GM12878 (cell line): Measurements from ENCODE around the gene PRMT7. TPM values are rescaled to one million over a fixed set of nuclear protein-coding genes. Genes with fewer than 3 reads are reported as not detected.

Experiments
- ATAC-seq: fragments of 200-7000 bp; cut with Tn5 transposase; 3 replicates; pipeline ENCODE4 v1.9.1; 2020; ENCODE audit warnings: mild to moderate bottlenecking, moderate library complexity
- BruUV-seq: library from RNA; stranded (reverse); fragments of 400-500 nt; replicated peaks from 2 replicates; lab custom pipeline; 2021; lab: Mats Ljungman, UMichigan
- CTCF ChIA-PET: fragments of 300-600 bp; sonication (Branson Sonifier 250); formaldehyde crosslinking; extraction: SDS; loops from one replicate; lab custom pipeline; 2021; ENCODE audit warnings: inconsistent platforms; lab: Yijun Ruan, JAX
- POLR2A ChIA-PET: fragments of 350-600 bp; formaldehyde crosslinking; extraction: SDS; loops from one replicate; lab custom pipeline; 2021; ENCODE audit warnings: inconsistent platforms; lab: Charles Lee
- RAD21 ChIA-PET: fragments of 300-600 bp; sonication (Branson Sonifier 250); formaldehyde crosslinking; loops from one replicate; lab custom pipeline; 2023; ENCODE audit warnings: antibody characterized with exemption; ENCODE audit not compliant: unreplicated experiment; lab: Charles Lee
- SMC1A ChIA-PET: fragments of 300-600 bp; sonication (Branson Sonifier 250); formaldehyde crosslinking; loops from one replicate; lab custom pipeline; 2023; ENCODE audit not compliant: unreplicated experiment, uncharacterized antibody; lab: Charles Lee
- DNase-seq: peaks from one replicate; pipeline ENCODE4 v3.0.0-alpha.2; 2011; ENCODE audit warnings: low read depth, low spot score
- FAIRE-seq: peaks from 3 replicates; lab custom pipeline; 2011; peaks lifted over from hg19 to GRCh38; lab: Jason Lieb, UNC
- H2AFZ ChIP-seq: 2 replicates; pipeline ENCODE4 v1.6.0; 2011; ENCODE audit warnings: low read depth, low read length, control low read depth; ENCODE audit not compliant: control insufficient read depth
- H3K27ac ChIP-seq: 2 replicates; pipeline ENCODE4 v1.5.1; 2011; ENCODE audit warnings: control low read depth; ENCODE audit not compliant: control insufficient read depth, insufficient read depth
- H3K27me3 ChIP-seq, 2 experiments: replicated peaks in 1 of 2; 2 replicates each; pipeline versions ENCODE4 v1.6.0 to v1.6.1; 2011; ENCODE audit warnings: low read length in 1 of 2; ENCODE audit not compliant: control insufficient read depth in 2 of 2, insufficient read depth in 2 of 2
- H3K36me3 ChIP-seq, 2 experiments: 2 replicates each; pipeline ENCODE4 v1.5.1; 2011; ENCODE audit warnings: low read length in 1 of 2; ENCODE audit not compliant: control insufficient read depth in 2 of 2, insufficient read depth in 2 of 2
- H3K4me1 ChIP-seq: 2 replicates; pipeline ENCODE4 v1.6.1; 2011; ENCODE audit warnings: mild to moderate bottlenecking, low read length, moderate library complexity, mixed read lengths; ENCODE audit not compliant: control insufficient read depth, insufficient read depth
- H3K4me2 ChIP-seq: 2 replicates; pipeline ENCODE4 v1.6.0; 2011; ENCODE audit warnings: control low read depth; ENCODE audit not compliant: control insufficient read depth, insufficient read depth
- H3K4me3 ChIP-seq: fragments of 200-600 bp; sonication (generic); 2 replicates; pipeline ENCODE4 v1.5.1; 2016
- H3K79me2 ChIP-seq: 2 replicates; pipeline ENCODE4 v1.6.0; 2011; ENCODE audit warnings: low read length; ENCODE audit not compliant: control insufficient read depth, insufficient read depth
- H3K9ac ChIP-seq: 2 replicates; pipeline ENCODE4 v1.8.0; 2011; ENCODE audit warnings: low read length, control low read depth, mixed read lengths; ENCODE audit not compliant: control insufficient read depth, insufficient read depth
- H3K9me3 ChIP-seq: replicated peaks from 3 replicates; pipeline ENCODE4 v1.5.1; 2011; ENCODE audit warnings: mild to moderate bottlenecking, low read length; ENCODE audit not compliant: control insufficient read depth, insufficient read depth
- H4K20me1 ChIP-seq: 2 replicates; pipeline ENCODE4 v1.6.0; 2011; ENCODE audit not compliant: control insufficient read depth, insufficient read depth
- BACH1 ChIP-seq: fragments of 450-650 bp; IDR thresholded peaks from 2 replicates; pipeline ENCODE4 v1.6.1; 2017; ENCODE audit warnings: mild to moderate bottlenecking, borderline replicate concordance
- BHLHE40 ChIP-seq, 2 experiments: fragments of 450-650 bp in 1 of 2; IDR thresholded peaks; 2 replicates each; pipeline ENCODE4 v1.6.1; 2011 to 2017; ENCODE audit warnings: low read depth in 2 of 2, borderline replicate concordance in 1 of 2, improper control_type of control experiment in 1 of 2, low read length in 1 of 2, mild to moderate bottlenecking in 1 of 2
- CEBPB ChIP-seq, 2 experiments: fragments of 150-350 bp in 1 of 2; IDR thresholded peaks; 2 replicates each; pipeline ENCODE4 v1.6.1; 2012 to 2014; ENCODE audit warnings: low read depth in 2 of 2, low read length in 2 of 2, borderline replicate concordance in 1 of 2, inconsistent platforms in 1 of 2
- EZH2 ChIP-seq: IDR thresholded peaks from 2 replicates; pipeline ENCODE4 v1.6.1; 2012; ENCODE audit warnings: low read depth, mild to moderate bottlenecking, control low read depth, inconsistent platforms, low read length, borderline replicate concordance; ENCODE audit not compliant: control insufficient read depth
- HCFC1 ChIP-seq: fragments of 150-350 bp; IDR thresholded peaks from 2 replicates; pipeline ENCODE4 v1.6.1; 2014; ENCODE audit warnings: low read length
- IKZF1 ChIP-seq: fragments of 450-650 bp; conservative IDR thresholded peaks from 2 replicates; pipeline ENCODE4 v1.6.1; 2017; ENCODE audit warnings: antibody characterized with exemption, mild to moderate bottlenecking
- MTA3 ChIP-seq: IDR thresholded peaks from 2 replicates; pipeline ENCODE4 v1.6.1; 2012; ENCODE audit warnings: low read length, inconsistent platforms, borderline replicate concordance
- NBN ChIP-seq: fragments of 450-650 bp; IDR thresholded peaks from 2 replicates; pipeline ENCODE4 v1.6.1; 2016
- NFYB ChIP-seq: IDR thresholded peaks from 2 replicates; pipeline ENCODE4 v1.6.1; 2011; ENCODE audit warnings: low read depth, mild to moderate bottlenecking, low read length, improper control_type of control experiment, moderate library complexity; ENCODE audit not compliant: insufficient read depth
- NR2C2 ChIP-seq: IDR thresholded peaks from 2 replicates; pipeline ENCODE4 v1.6.1; 2011; ENCODE audit warnings: borderline replicate concordance, low read depth; ENCODE audit not compliant: control insufficient read depth, insufficient read length
- SIN3A ChIP-seq: IDR thresholded peaks from 2 replicates; pipeline ENCODE4 v1.6.1; 2012; ENCODE audit warnings: low read depth, low read length, improper control_type of control experiment
- SMARCA5 ChIP-seq: fragments of 450-650 bp; IDR thresholded peaks from 2 replicates; pipeline ENCODE4 v1.6.1; 2017; ENCODE audit warnings: mild to moderate bottlenecking
- SMC3 ChIP-seq: IDR thresholded peaks from 2 replicates; pipeline ENCODE4 v1.6.1; 2011; ENCODE audit warnings: low read length, improper control_type of control experiment, borderline replicate concordance
- WGBS: methylation state at CpG from one replicate; pipeline ENCODE4 v1.1.6; 2016; ENCODE audit warnings: low lambda C conversion rate; ENCODE audit not compliant: insufficient replicate concordance, insufficient coverage; ENCODE audit errors: missing lambda C conversion rate; 5-methylcytosine and 5-hydroxymethylcytosine counted together
- in situ Hi-C: fragments of 300-500 bp; cut with MboI; formaldehyde crosslinking; loops from 9 replicates; pipeline ENCODE4 v1.14.3; 2018; ENCODE audit warnings: mixed read lengths
- intact Hi-C: fragments of 100-400 bp; cut with micrococcal nuclease; formaldehyde crosslinking; loops from one replicate; pipeline ENCODE4 v1.14.2; 2022; ENCODE audit not compliant: unreplicated experiment
- polyA plus RNA-seq, 11 experiments: library from polyadenylated mRNA; depleted of rRNA in 4 of 11; unstranded in 6 of 11; stranded (reverse) in 5 of 11; fragments of >200 nt; fragmentation: Nextera tagmentation in 4 of 11; fragmentation: Illumina TruSeq in 1 of 11; extraction: Ambion mirVana in 4 of 11; extraction: Trizol in 1 of 11; gene quantifications; 1 replicate in 1 of 11; 2 replicates in 10 of 11; pipeline versions ENCODE4 v1.2.1 to v1.2.3, GENCODE V29; 2011 to 2016; ENCODE audit warnings: inconsistent platforms in 2 of 11, missing spikeins in 2 of 11, low read depth in 1 of 11
- total RNA-seq, 4 experiments: library from RNA; depleted of rRNA in 3 of 4; stranded (reverse); fragments of >200 nt in 3 of 4; fragmentation: Illumina TruSeq in 1 of 4; extraction: Trizol in 1 of 4; gene quantifications; 2 replicates each; pipeline versions ENCODE4 v1.2.1 to v1.2.3, GENCODE V29; 2013 to 2021
- TF ChIP-seq, protein P1 (sequence below): IDR thresholded peaks from 2 replicates; pipeline ENCODE4 v1.6.1; 2012; ENCODE audit warnings: mild to moderate bottlenecking, low read depth, low read length
- TF ChIP-seq, protein P2 (sequence below): fragments of 150-350 bp; IDR thresholded peaks from 2 replicates; pipeline ENCODE4 v1.6.1; 2016; ENCODE audit warnings: low read depth, low read length

Gene PRMT7
- total and polyA plus RNA-seq, 10 of the 15 experiments (the other 5 are each of a cell fraction or from before 2014, with no cell fraction given), result 5.1 to 56.1 (median 42.0) TPM

GRCh38 chr16:68328151-68328859, 17.5 kb downstream of the PRMT7 start:
- FAIRE-seq, result peak; percentile 96
- Histone ChIP-seq H4K20me1 (no peaks in the 10 kb centered on the region), H3K36me3 (peaks cover 6 to 30% of the 10 kb centered on the region in 2 experiments; a peak in 3 of 4 replicates), H3K4me3 (no peak overlapping the region), H2AFZ (no peak overlapping the region), H3K27me3 (no peaks in the 10 kb centered on the region), H3K9me3 (no peaks in the 10 kb centered on the region), H3K4me1 (peaks cover 22% of the 10 kb centered on the region), H3K27ac (no peak overlapping the region), H3K9ac (no peak overlapping the region), H3K4me2 (no peak overlapping the region; the same call in 1 of the 2 replicates), H3K79me2 (no peaks in the 10 kb centered on the region)
- BruUV-seq, result no TSS peak
- intact Hi-C loops (loop anchor here (1.0 kb wide), 2 partner anchors 67 to 91 kb away; no protein-coding TSS in a partner anchor), in situ Hi-C loops (loop anchor here (5.0 kb wide), 1 partner anchor 71 kb away; no protein-coding TSS in a partner anchor)
- WGBS, result 47% methylated on average over 13 of the region's 13 CpGs
- DNase-seq, result peak; percentile 57
- ChIA-PET SMC1A (interaction anchor here (0.6 to 5.8 kb wide), 29 partner anchors 9 to 305 kb away, joined by 3 to 198 read pairs (median 4); partner anchors contain the start of genes DDX28, DUS2, PLA2G15 and PRMT7), CTCF (interaction anchor here (0.6 to 21.7 kb wide), 31 partner anchors 9 to 495 kb away, joined by 3 to 747 read pairs (median 7); partner anchors contain the start of genes NFATC3, PLA2G15, PRMT7 and SLC7A6), RAD21 (interaction anchor here (0.8 to 15.5 kb wide), 20 partner anchors 8 to 256 kb away, joined by 3 to 399 read pairs (median 4); partner anchors contain the start of genes PLA2G15, PRMT7, SLC7A6 and SLC7A6OS), POLR2A (interaction anchor here (0.6 to 5.1 kb wide), 16 partner anchors 9 to 808 kb away, joined by 3 to 58 read pairs (median 4); partner anchors contain the start of genes PLA2G15, PRMT7, SLC7A6 and SLC7A6OS)
- ATAC-seq, result peak; percentile 98
- TF ChIP-seq BHLHE40 (IDR thresholded peaks at IDR 0.05; ENCODE audit: borderline replicate concordance in 1 of 2, low read depth in 2 of 2, low read length in 1 of 2) (peak; percentile 56 to 71; a peak in 2 of 4 replicates), CEBPB (IDR thresholded peaks at IDR 0.05; ENCODE audit: borderline replicate concordance in 1 of 2, low read depth in 2 of 2, low read length in 2 of 2) (no peak), SMARCA5 (peak; percentile 67; the same call in 1 of the 2 replicates), NFYB (no peak), EZH2 (no peak), MTA3 (no peak), NBN (peak; percentile 45; the same call in 1 of the 2 replicates), BACH1 (no peak), NR2C2 (no peak), SMC3 (peak; percentile 98), SIN3A (no peak), HCFC1 (peak; percentile 34; the same call in 1 of the 2 replicates), IKZF1 (peak; percentile 47; the same call in 1 of the 2 replicates)
- TF ChIP-seq, protein P1, sequence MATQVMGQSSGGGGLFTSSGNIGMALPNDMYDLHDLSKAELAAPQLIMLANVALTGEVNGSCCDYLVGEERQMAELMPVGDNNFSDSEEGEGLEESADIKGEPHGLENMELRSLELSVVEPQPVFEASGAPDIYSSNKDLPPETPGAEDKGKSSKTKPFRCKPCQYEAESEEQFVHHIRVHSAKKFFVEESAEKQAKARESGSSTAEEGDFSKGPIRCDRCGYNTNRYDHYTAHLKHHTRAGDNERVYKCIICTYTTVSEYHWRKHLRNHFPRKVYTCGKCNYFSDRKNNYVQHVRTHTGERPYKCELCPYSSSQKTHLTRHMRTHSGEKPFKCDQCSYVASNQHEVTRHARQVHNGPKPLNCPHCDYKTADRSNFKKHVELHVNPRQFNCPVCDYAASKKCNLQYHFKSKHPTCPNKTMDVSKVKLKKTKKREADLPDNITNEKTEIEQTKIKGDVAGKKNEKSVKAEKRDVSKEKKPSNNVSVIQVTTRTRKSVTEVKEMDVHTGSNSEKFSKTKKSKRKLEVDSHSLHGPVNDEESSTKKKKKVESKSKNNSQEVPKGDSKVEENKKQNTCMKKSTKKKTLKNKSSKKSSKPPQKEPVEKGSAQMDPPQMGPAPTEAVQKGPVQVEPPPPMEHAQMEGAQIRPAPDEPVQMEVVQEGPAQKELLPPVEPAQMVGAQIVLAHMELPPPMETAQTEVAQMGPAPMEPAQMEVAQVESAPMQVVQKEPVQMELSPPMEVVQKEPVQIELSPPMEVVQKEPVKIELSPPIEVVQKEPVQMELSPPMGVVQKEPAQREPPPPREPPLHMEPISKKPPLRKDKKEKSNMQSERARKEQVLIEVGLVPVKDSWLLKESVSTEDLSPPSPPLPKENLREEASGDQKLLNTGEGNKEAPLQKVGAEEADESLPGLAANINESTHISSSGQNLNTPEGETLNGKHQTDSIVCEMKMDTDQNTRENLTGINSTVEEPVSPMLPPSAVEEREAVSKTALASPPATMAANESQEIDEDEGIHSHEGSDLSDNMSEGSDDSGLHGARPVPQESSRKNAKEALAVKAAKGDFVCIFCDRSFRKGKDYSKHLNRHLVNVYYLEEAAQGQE, result no peak
- TF ChIP-seq, protein P2, sequence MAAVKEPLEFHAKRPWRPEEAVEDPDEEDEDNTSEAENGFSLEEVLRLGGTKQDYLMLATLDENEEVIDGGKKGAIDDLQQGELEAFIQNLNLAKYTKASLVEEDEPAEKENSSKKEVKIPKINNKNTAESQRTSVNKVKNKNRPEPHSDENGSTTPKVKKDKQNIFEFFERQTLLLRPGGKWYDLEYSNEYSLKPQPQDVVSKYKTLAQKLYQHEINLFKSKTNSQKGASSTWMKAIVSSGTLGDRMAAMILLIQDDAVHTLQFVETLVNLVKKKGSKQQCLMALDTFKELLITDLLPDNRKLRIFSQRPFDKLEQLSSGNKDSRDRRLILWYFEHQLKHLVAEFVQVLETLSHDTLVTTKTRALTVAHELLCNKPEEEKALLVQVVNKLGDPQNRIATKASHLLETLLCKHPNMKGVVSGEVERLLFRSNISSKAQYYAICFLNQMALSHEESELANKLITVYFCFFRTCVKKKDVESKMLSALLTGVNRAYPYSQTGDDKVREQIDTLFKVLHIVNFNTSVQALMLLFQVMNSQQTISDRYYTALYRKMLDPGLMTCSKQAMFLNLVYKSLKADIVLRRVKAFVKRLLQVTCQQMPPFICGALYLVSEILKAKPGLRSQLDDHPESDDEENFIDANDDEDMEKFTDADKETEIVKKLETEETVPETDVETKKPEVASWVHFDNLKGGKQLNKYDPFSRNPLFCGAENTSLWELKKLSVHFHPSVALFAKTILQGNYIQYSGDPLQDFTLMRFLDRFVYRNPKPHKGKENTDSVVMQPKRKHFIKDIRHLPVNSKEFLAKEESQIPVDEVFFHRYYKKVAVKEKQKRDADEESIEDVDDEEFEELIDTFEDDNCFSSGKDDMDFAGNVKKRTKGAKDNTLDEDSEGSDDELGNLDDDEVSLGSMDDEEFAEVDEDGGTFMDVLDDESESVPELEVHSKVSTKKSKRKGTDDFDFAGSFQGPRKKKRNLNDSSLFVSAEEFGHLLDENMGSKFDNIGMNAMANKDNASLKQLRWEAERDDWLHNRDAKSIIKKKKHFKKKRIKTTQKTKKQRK, result no peak
